ENCODE results near the gene RAP2B.

RAP2B gene

GRCh38 chr3:153195349-153195879, 33.4 kb downstream of the RAP2B start:
- DNase-seq (ENCODE audit: low read depth): no peak
- TF ChIP-seq POLR2A (IDR thresholded peaks at IDR 0.05; ENCODE audit: extremely low read depth, insufficient read length) (no peak), CTCF (IDR thresholded peaks at IDR 0.05; ENCODE audit: low read depth, low read length) (no peak), MAX (IDR thresholded peaks at IDR 0.05; ENCODE audit: low read depth, low read length) (no peak), MYC (IDR thresholded peaks at IDR 0.05; ENCODE audit: low read depth, low read length) (no peak)
- no peak overlapping the region for H3K4me3 ChIP-seq (ENCODE audit: low read depth, low read length)

- DNase-seq (ENCODE audit: low read depth): peak; percentile 94
- no peak overlapping the region for H3K4me3 ChIP-seq (ENCODE audit: low read depth, low read length)
- TF ChIP-seq POLR2A (IDR thresholded peaks at IDR 0.05; ENCODE audit: extremely low read depth, insufficient read length): no peak
- TF ChIP-seq MAX (IDR thresholded peaks at IDR 0.05; ENCODE audit: low read depth, low read length): peak; percentile 49; the same call in 1 of the 2 replicates
Measured at GRCh38 chr3:153209596-153209995, 47.6 kb downstream of the RAP2B start.

- peak; percentile 58 for DNase-seq (ENCODE audit: low read depth)
- TF ChIP-seq MAX (IDR thresholded peaks at IDR 0.05; ENCODE audit: low read depth, low read length) (no peak), POLR2A (IDR thresholded peaks at IDR 0.05; ENCODE audit: extremely low read depth, insufficient read length) (no peak), CTCF (IDR thresholded peaks at IDR 0.05; ENCODE audit: low read depth, low read length) (no peak), MYC (IDR thresholded peaks at IDR 0.05; ENCODE audit: low read depth, low read length) (no peak)
- H3K4me3 ChIP-seq (ENCODE audit: low read depth, low read length): no peak overlapping the region
Measured at GRCh38 chr3:153210146-153210545, 48.1 kb downstream of the RAP2B start.

GRCh38 chr3:153210660-153211059, 48.6 kb downstream of the RAP2B start:
- TF ChIP-seq MYC (IDR thresholded peaks at IDR 0.05; ENCODE audit: low read depth, low read length) (0 out of 2 replicates have a peak, but pooled peaks have one; percentile 18), MAX (IDR thresholded peaks at IDR 0.05; ENCODE audit: low read depth, low read length) (peak; percentile 28; the same call in 1 of the 2 replicates), CTCF (IDR thresholded peaks at IDR 0.05; ENCODE audit: low read depth, low read length) (no peak)
- peak; percentile 91 for DNase-seq (ENCODE audit: low read depth)
- H3K4me3 ChIP-seq (ENCODE audit: low read depth, low read length): no peak overlapping the region

GRCh38 chr3:153215497-153215896, 53.5 kb downstream of the RAP2B start:
- DNase-seq (ENCODE audit: low read depth): no peak
- no peak overlapping the region for H3K4me3 ChIP-seq (ENCODE audit: low read depth, low read length)
- TF ChIP-seq POLR2A (IDR thresholded peaks at IDR 0.05; ENCODE audit: extremely low read depth, insufficient read length): no peak
- no peak for TF ChIP-seq MAX (IDR thresholded peaks at IDR 0.05; ENCODE audit: low read depth, low read length)
- TF ChIP-seq CTCF (IDR thresholded peaks at IDR 0.05; ENCODE audit: low read depth, low read length): no peak
- TF ChIP-seq MYC (IDR thresholded peaks at IDR 0.05; ENCODE audit: low read depth, low read length): no peak

- TF ChIP-seq MAX (IDR thresholded peaks at IDR 0.05; ENCODE audit: low read depth, low read length) (no peak), CTCF (IDR thresholded peaks at IDR 0.05; ENCODE audit: low read depth, low read length) (no peak), MYC (IDR thresholded peaks at IDR 0.05; ENCODE audit: low read depth, low read length) (no peak), POLR2A (IDR thresholded peaks at IDR 0.05; ENCODE audit: extremely low read depth, insufficient read length) (no peak)
- no peak overlapping the region for H3K4me3 ChIP-seq (ENCODE audit: low read depth, low read length)
Measured at GRCh38 chr3:153215966-153216365, 53.9 kb downstream of the RAP2B start.

More at GRCh38 chr3:153215966-153216365, 53.9 kb downstream of the RAP2B start:
- no peak for DNase-seq (ENCODE audit: low read depth)
